Nephron progenitor cell (in vitro differentiated cells): Measurements from ENCODE around the gene CIDEB.

Experiments used
- DNase-seq: peaks from one replicate; pipeline ENCODE4 v3.0.0; 2021
- H3K27ac Mint-ChIP-seq: 2 replicates; pipeline ENCODE4 v1.8.0; 2021; ENCODE audit warnings: mild to moderate bottlenecking, moderate library complexity, mixed read lengths
- H3K27me3 Mint-ChIP-seq: 2 replicates; pipeline ENCODE4 v1.8.0; 2021; ENCODE audit warnings: mild to moderate bottlenecking, low read depth, mixed read lengths; ENCODE audit not compliant: poor library complexity
- H3K36me3 Mint-ChIP-seq: 2 replicates; pipeline ENCODE4 v1.8.0; 2021; ENCODE audit warnings: low read depth, mixed read lengths
- H3K4me1 Mint-ChIP-seq: 2 replicates; pipeline ENCODE4 v1.8.0; 2021; ENCODE audit warnings: mixed read lengths
- H3K4me3 Mint-ChIP-seq: 2 replicates; pipeline ENCODE4 v1.8.0; 2021; ENCODE audit warnings: mild to moderate bottlenecking, moderate library complexity, mixed read lengths
- H3K9me3 Mint-ChIP-seq: 2 replicates; pipeline ENCODE4 v1.8.0; 2021; ENCODE audit warnings: mild to moderate bottlenecking, moderate library complexity, mixed read lengths
- CTCF ChIP-seq: fragments of 200-600 bp; sonication (generic); IDR thresholded peaks from 2 replicates; pipeline ENCODE4 v1.5.0; 2021; ENCODE audit warnings: antibody characterized with exemption

Gene CIDEB

GRCh38 chr14:24269368-24269767 lies 38.4 kb downstream of the CIDEB start:
- DNase-seq = no peak
- Mint-ChIP-seq H3K4me1 (peaks cover 22% of the 10 kb centered on the region), H3K27ac (peak overlapping the region; percentile 61), H3K4me3 (no peak overlapping the region), H3K27me3 (peaks cover 6% of the 10 kb centered on the region), H3K36me3 (peaks cover 10% of the 10 kb centered on the region), H3K9me3 (no peaks in the 10 kb centered on the region)
- no peak for TF ChIP-seq CTCF

GRCh38 chr14:24268225-24268624 lies 39.6 kb downstream of the CIDEB start:
- no peak for DNase-seq
- no peak overlapping the region for H3K27ac Mint-ChIP-seq
- peaks cover 22% of the 10 kb centered on the region for H3K4me1 Mint-ChIP-seq
- H3K36me3 Mint-ChIP-seq = peaks cover 10% of the 10 kb centered on the region
- H3K27me3 Mint-ChIP-seq = peaks cover 6% of the 10 kb centered on the region
- no peak overlapping the region for H3K4me3 Mint-ChIP-seq
- no peaks in the 10 kb centered on the region for H3K9me3 Mint-ChIP-seq
- no peak for TF ChIP-seq CTCF

- peaks cover 18% of the 10 kb centered on the region for H3K4me1 Mint-ChIP-seq
- no peak for TF ChIP-seq CTCF
- no peak overlapping the region for H3K27ac Mint-ChIP-seq
- H3K36me3 Mint-ChIP-seq = peaks cover 10% of the 10 kb centered on the region
- peaks cover 6% of the 10 kb centered on the region for H3K27me3 Mint-ChIP-seq
- DNase-seq = no peak
- H3K9me3 Mint-ChIP-seq = no peaks in the 10 kb centered on the region
- no peak overlapping the region for H3K4me3 Mint-ChIP-seq
These were observed 40.3 kb downstream of the CIDEB start for GRCh38 chr14:24267516-24267915.

GRCh38 chr14:24266344-24267244 lies 41.2 kb downstream of the CIDEB start:
- H3K27me3 Mint-ChIP-seq = peaks cover 2% of the 10 kb centered on the region

GRCh38 chr14:24264298-24264697 lies 43.5 kb downstream of the CIDEB start:
- H3K36me3 Mint-ChIP-seq = peaks cover 10% of the 10 kb centered on the region
- H3K4me3 Mint-ChIP-seq = no peak overlapping the region
- H3K4me1 Mint-ChIP-seq = peaks cover 6% of the 10 kb centered on the region
- H3K27ac Mint-ChIP-seq = peak overlapping the region; percentile 42
- peaks cover 3% of the 10 kb centered on the region for H3K27me3 Mint-ChIP-seq
- TF ChIP-seq CTCF = no peak
- no peak for DNase-seq
- no peaks in the 10 kb centered on the region for H3K9me3 Mint-ChIP-seq

More at GRCh38 chr14:24266344-24267244, 41.2 kb downstream of the CIDEB start:
- Mint-ChIP-seq H3K9me3 (no peaks in the 10 kb centered on the region), H3K27ac (peak overlapping the region; percentile 62), H3K4me1 (peaks cover 9% of the 10 kb centered on the region), H3K4me3 (no peak overlapping the region), H3K36me3 (peaks cover 10% of the 10 kb centered on the region)
- TF ChIP-seq CTCF = no peak
- DNase-seq = no peak

- no peak for TF ChIP-seq CTCF
- no peak for DNase-seq
- peaks cover 2% of the 10 kb centered on the region for H3K27me3 Mint-ChIP-seq
- H3K9me3 Mint-ChIP-seq = no peaks in the 10 kb centered on the region
- peaks cover 10% of the 10 kb centered on the region for H3K36me3 Mint-ChIP-seq
- peaks cover 6% of the 10 kb centered on the region for H3K4me1 Mint-ChIP-seq
- H3K4me3 Mint-ChIP-seq = no peak overlapping the region
- H3K27ac Mint-ChIP-seq = no peak overlapping the region
These were observed 43.9 kb downstream of the CIDEB start for GRCh38 chr14:24263848-24264247.
